SK-N-SH (cell line): ENCODE measurements around the gene LDB2. TPM values are rescaled to one million over a fixed set of nuclear protein-coding genes. Genes with fewer than 3 reads are reported as not detected.

Experiments used
- CTCF ChIA-PET: fragments of 300-600, 350-600 bp; formaldehyde crosslinking; extraction: SDS; loops from one replicate; lab custom pipeline; 2021; lab: Yijun Ruan, JAX
- POLR2A ChIA-PET: fragments of 350-600 bp; sonication (Branson Sonifier 250); formaldehyde crosslinking; extraction: SDS; loops from one replicate; lab custom pipeline; 2020; ENCODE audit warnings: antibody characterized with exemption, inconsistent platforms; lab: Yijun Ruan, JAX
- DNase-seq: peaks from one replicate; pipeline ENCODE4 v3.0.0; 2012
- H2AFZ ChIP-seq: fragments of 200-600 bp; sonication (generic); 2 replicates; pipeline ENCODE4 v1.8.1; 2016; ENCODE audit warnings: antibody characterized with exemption, mild to moderate bottlenecking, low read depth
- H3F3A ChIP-seq: fragments of 200-600 bp; sonication (generic); replicated peaks from 2 replicates; pipeline ENCODE3; 2016; ENCODE audit warnings: antibody characterized with exemption, mild to moderate bottlenecking; ENCODE audit not compliant: insufficient read depth
- H3K27ac ChIP-seq, 2 experiments: fragments of 200-500 bp in 1 of 2; fragments of 200-600 bp in 1 of 2; sonication (Bioruptor generic) in 1 of 2; sonication (generic), shearing (Covaris generic) in 1 of 2; 2 replicates each; pipeline versions ENCODE4 v1.5.1 to v1.6.1; 2014 to 2016; ENCODE audit warnings: low read depth in 2 of 2, inconsistent platforms in 1 of 2, low read length in 1 of 2, mild to moderate bottlenecking in 1 of 2, mixed read lengths in 1 of 2
- H3K27me3 ChIP-seq: fragments of 200-600 bp; sonication (generic), shearing (Covaris generic); 2 replicates; pipeline ENCODE4 v1.6.1; 2016; ENCODE audit warnings: mixed run types; ENCODE audit not compliant: insufficient read depth
- H3K36me3 ChIP-seq, 2 experiments: fragments of 200-500 bp in 1 of 2; fragments of 200-600 bp in 1 of 2; sonication (Bioruptor generic) in 1 of 2; sonication (generic) in 1 of 2; replicated peaks in 1 of 2; 2 replicates each; pipeline versions ENCODE3 to v1.5.1; 2014 to 2016; ENCODE audit warnings: low read length in 1 of 2, mild to moderate bottlenecking in 1 of 2; ENCODE audit not compliant: insufficient read depth in 2 of 2, control insufficient read depth in 1 of 2
- H3K4me1 ChIP-seq, 2 experiments: fragments of 200-500 bp in 1 of 2; fragments of 200-600 bp in 1 of 2; sonication (Bioruptor generic) in 1 of 2; sonication (generic), shearing (Covaris generic) in 1 of 2; 2 replicates each; pipeline versions ENCODE4 v1.5.1 to v1.6.1; 2014 to 2016; ENCODE audit warnings: low read depth in 1 of 2, low read length in 1 of 2, mixed run types in 1 of 2; ENCODE audit not compliant: insufficient read depth in 2 of 2, control insufficient read depth in 1 of 2
- H3K4me2 ChIP-seq: fragments of 200-600 bp; sonication (generic), shearing (Covaris generic); 2 replicates; pipeline ENCODE4 v1.6.1; 2017; ENCODE audit warnings: mixed run types
- H3K4me3 ChIP-seq, 2 experiments: fragments of 200-500 bp in 1 of 2; fragments of 200-600 bp in 1 of 2; sonication (Bioruptor generic) in 1 of 2; sonication (generic), shearing (Covaris generic) in 1 of 2; 2 replicates each; pipeline versions ENCODE4 v1.5.1 to v1.8.1; 2014 to 2016; ENCODE audit warnings: low read depth in 2 of 2, inconsistent platforms in 1 of 2, low read length in 1 of 2, mild to moderate bottlenecking in 1 of 2, mixed read lengths in 1 of 2, moderate library complexity in 1 of 2
- H3K79me2 ChIP-seq: fragments of 200-600 bp; sonication (generic); 2 replicates; pipeline ENCODE4 v1.8.1; 2017; ENCODE audit warnings: mild to moderate bottlenecking; ENCODE audit not compliant: insufficient read depth
- H3K9ac ChIP-seq: fragments of 200-600 bp; sonication (generic); 2 replicates; pipeline ENCODE4 v1.6.1; 2017; ENCODE audit warnings: mixed run types
- H3K9me2 ChIP-seq: fragments of 200-600 bp; sonication (generic); 2 replicates; pipeline ENCODE4 v1.6.1; 2017; ENCODE audit warnings: mixed run types
- H3K9me3 ChIP-seq: fragments of 200-600 bp; sonication (generic); 2 replicates; pipeline ENCODE4 v1.6.1; 2017; ENCODE audit warnings: mixed run types, mild to moderate bottlenecking, moderate library complexity
- H4K20me1 ChIP-seq: fragments of 200-600 bp; sonication (generic); 2 replicates; pipeline ENCODE4 v1.6.1; 2017; ENCODE audit warnings: mild to moderate bottlenecking, mixed run types; ENCODE audit not compliant: insufficient read depth
- ELF1 ChIP-seq: IDR thresholded peaks from 2 replicates; pipeline ENCODE4 v1.4.0; 2012
- EZH2phosphoT487 ChIP-seq: fragments of 200-600 bp; sonication (generic); IDR thresholded peaks from 2 replicates; pipeline ENCODE4 v1.6.1; 2017; ENCODE audit warnings: low read depth, mixed run types, mild to moderate bottlenecking, antibody characterized with exemption, moderate library complexity, borderline replicate concordance
- FOSL2 ChIP-seq: IDR thresholded peaks from 2 replicates; pipeline ENCODE4 v1.4.0; 2012; ENCODE audit warnings: low read depth, mild to moderate bottlenecking, moderate library complexity, borderline replicate concordance
- FOXJ3 ChIP-seq: sonication (generic); formaldehyde crosslinking; IDR thresholded peaks from 2 replicates; pipeline ENCODE4 v1.5.1; 2020; ENCODE audit warnings: mild to moderate bottlenecking, missing genetic modification reagents
- FOXM1 ChIP-seq: IDR thresholded peaks from 2 replicates; pipeline ENCODE4 v1.4.0; 2012; ENCODE audit warnings: low read depth, mild to moderate bottlenecking
- JUND ChIP-seq: IDR thresholded peaks from 2 replicates; pipeline ENCODE4 v1.4.0; 2012
- MXI1 ChIP-seq: IDR thresholded peaks from 2 replicates; pipeline ENCODE4 v1.6.1; 2012; ENCODE audit warnings: mild to moderate bottlenecking, low read depth, low read length, improper control_type of control experiment
- NFIC ChIP-seq: IDR thresholded peaks from 2 replicates; pipeline ENCODE4 v1.4.0; 2012; ENCODE audit warnings: borderline replicate concordance
- NRF1 ChIP-seq: IDR thresholded peaks from 2 replicates; pipeline ENCODE4 v1.6.1; 2012; ENCODE audit warnings: low read depth, mild to moderate bottlenecking, low read length
- POLR2AphosphoS5 ChIP-seq: IDR thresholded peaks from 2 replicates; pipeline ENCODE4 v1.6.1; 2012; ENCODE audit warnings: low read depth, low read length
- RCOR1 ChIP-seq: fragments of 150-350 bp; IDR thresholded peaks from 2 replicates; pipeline ENCODE4 v1.6.1; 2017; ENCODE audit warnings: antibody characterized with exemption, low read length
- SMC3 ChIP-seq: IDR thresholded peaks from 2 replicates; pipeline ENCODE4 v1.6.1; 2012; ENCODE audit warnings: low read depth, low read length, improper control_type of control experiment
- TAF1 ChIP-seq: IDR thresholded peaks from 2 replicates; pipeline ENCODE4 v1.6.1; 2012; ENCODE audit warnings: low read depth, mild to moderate bottlenecking, low read length, moderate library complexity, borderline replicate concordance
- TCF12 ChIP-seq: IDR thresholded peaks from 2 replicates; pipeline ENCODE4 v1.4.0; 2012
- WGBS: methylation state at CpG from one replicate; pipeline ENCODE4 v1.1.6; 2017; ENCODE audit warnings: low lambda C conversion rate; 5-methylcytosine and 5-hydroxymethylcytosine counted together
- polyA plus RNA-seq, 3 experiments: library from polyadenylated mRNA; depleted of rRNA; stranded (reverse); fragments of >200 nt; gene quantifications; 2 replicates each; pipeline ENCODE4 v1.2.3, GENCODE V29; 2012
- TF ChIP-seq, protein P1 (sequence below): fragments of 150-350 bp; IDR thresholded peaks from 2 replicates; pipeline ENCODE4 v1.6.1; 2017; ENCODE audit warnings: antibody characterized with exemption, low read length, low read depth, borderline replicate concordance
- TF ChIP-seq, protein P2 (sequence below): IDR thresholded peaks from 2 replicates; pipeline ENCODE4; 2012

Gene LDB2
- polyA plus RNA-seq, 1 of the 3 experiments (the other 2 are of a cell fraction), result 11.0 TPM

DNA sequence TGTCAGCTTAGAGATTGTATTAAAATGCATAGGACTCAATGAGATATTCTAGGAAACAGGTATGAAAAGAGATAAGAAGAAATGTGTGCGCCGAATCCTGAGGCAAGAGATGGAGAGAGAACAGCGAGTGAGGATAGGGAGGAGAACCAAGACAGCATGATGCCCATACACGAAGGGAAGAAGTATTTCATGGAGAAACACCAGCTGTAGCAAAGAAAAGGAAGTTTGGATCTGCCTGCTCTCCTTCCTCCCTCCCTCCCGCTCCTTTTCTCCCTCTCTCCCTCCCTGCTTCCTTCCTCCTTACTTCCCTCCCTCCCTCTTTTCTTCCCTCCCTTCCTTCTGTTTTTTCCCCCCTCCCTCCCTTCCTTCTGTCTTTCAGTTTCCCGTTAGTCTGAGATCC, 353.6 kb downstream of the LDB2 start:
- no peak overlapping the region for H3K9ac ChIP-seq
- H3K27me3 ChIP-seq, result no peaks in the 10 kb centered on the region
- H2AFZ ChIP-seq, result no peak overlapping the region
- no peak for TF ChIP-seq TAF1
- no peak for TF ChIP-seq EZH2phosphoT487
- TF ChIP-seq, protein P1, sequence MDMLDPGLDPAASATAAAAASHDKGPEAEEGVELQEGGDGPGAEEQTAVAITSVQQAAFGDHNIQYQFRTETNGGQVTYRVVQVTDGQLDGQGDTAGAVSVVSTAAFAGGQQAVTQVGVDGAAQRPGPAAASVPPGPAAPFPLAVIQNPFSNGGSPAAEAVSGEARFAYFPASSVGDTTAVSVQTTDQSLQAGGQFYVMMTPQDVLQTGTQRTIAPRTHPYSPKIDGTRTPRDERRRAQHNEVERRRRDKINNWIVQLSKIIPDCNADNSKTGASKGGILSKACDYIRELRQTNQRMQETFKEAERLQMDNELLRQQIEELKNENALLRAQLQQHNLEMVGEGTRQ, result no peak
- no peak for TF ChIP-seq RCOR1
- TF ChIP-seq FOXM1, result no peak
- TF ChIP-seq FOXJ3 (CRISPR knock-in tag), result no peak
- no peak for TF ChIP-seq NFIC
- TF ChIP-seq NRF1, result no peak
- TF ChIP-seq ELF1, result no peak
- no peak for TF ChIP-seq JUND
- TF ChIP-seq MXI1, result no peak
- TF ChIP-seq POLR2AphosphoS5, result no peak
- no peak for TF ChIP-seq SMC3
- no peak overlapping the region for H3K4me2 ChIP-seq
- H3K36me3 ChIP-seq, result no peaks in the 10 kb centered on the region
- no peak overlapping the region for H3K27ac ChIP-seq
- H3K9me3 ChIP-seq, result no peaks in the 10 kb centered on the region
- WGBS, result 66% methylated on average over 6 of the region's 6 CpGs
- H3K79me2 ChIP-seq, result no peaks in the 10 kb centered on the region
- H4K20me1 ChIP-seq, result no peaks in the 10 kb centered on the region
- no peak for DNase-seq
- H3F3A ChIP-seq, result no peaks in the 10 kb centered on the region
- ChIA-PET CTCF (no interaction called here), POLR2A (no interaction called here)
- H3K4me1 ChIP-seq, result no peaks in the 10 kb centered on the region
- H3K9me2 ChIP-seq, result no peaks in the 10 kb centered on the region
- no peak overlapping the region for H3K4me3 ChIP-seq

DNA sequence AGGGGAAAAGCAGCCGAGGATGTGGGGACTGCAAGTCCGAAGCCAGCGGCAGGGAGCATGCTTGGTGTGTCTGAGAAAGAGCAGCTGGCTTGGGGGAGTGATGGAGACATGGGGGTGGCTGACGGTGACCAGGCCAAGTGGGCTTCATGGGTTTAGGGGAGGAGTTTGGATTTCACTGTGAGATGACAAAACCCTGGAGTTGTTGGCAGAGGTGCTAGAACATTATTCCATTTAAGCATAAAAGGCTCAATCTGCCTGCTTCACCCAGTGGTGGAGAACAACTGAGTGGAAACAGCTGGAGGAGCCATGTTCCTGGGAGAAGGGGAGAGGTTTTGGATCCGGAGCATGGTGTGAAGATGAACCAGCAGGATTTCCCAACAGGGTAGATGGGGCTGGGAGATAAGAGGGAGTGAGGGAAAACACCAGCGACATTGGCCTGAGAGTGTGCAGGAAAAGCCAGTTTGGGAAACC, 354.2 kb downstream of the LDB2 start:
- Histone ChIP-seq H3K4me2 (no peak overlapping the region), H3K4me1 (no peaks in the 10 kb centered on the region), H3K36me3 (no peaks in the 10 kb centered on the region), H3K9me3 (no peaks in the 10 kb centered on the region), H3F3A (no peaks in the 10 kb centered on the region), H3K79me2 (no peaks in the 10 kb centered on the region), H3K4me3 (no peak overlapping the region), H2AFZ (no peak overlapping the region), H3K27ac (no peak overlapping the region), H3K9me2 (no peaks in the 10 kb centered on the region), H4K20me1 (no peaks in the 10 kb centered on the region), H3K27me3 (no peaks in the 10 kb centered on the region), H3K9ac (no peak overlapping the region)
- no peak for DNase-seq
- ChIA-PET POLR2A (no interaction called here), CTCF (no interaction called here)
- 69% methylated on average over 6 of the region's 6 CpGs for WGBS
- TF ChIP-seq TCF12 (no peak), JUND (no peak), FOSL2 (no peak)
- TF ChIP-seq, protein P2, sequence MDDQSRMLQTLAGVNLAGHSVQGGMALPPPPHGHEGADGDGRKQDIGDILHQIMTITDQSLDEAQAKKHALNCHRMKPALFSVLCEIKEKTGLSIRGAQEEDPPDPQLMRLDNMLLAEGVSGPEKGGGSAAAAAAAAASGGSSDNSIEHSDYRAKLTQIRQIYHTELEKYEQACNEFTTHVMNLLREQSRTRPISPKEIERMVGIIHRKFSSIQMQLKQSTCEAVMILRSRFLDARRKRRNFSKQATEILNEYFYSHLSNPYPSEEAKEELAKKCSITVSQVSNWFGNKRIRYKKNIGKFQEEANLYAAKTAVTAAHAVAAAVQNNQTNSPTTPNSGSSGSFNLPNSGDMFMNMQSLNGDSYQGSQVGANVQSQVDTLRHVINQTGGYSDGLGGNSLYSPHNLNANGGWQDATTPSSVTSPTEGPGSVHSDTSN, result no peak
